ENCODE data around the gene MRTFB. TPM values are rescaled to one million over a fixed set of nuclear protein-coding genes. Genes with fewer than 3 reads are reported as not detected.
"Not testable (repeated sequence)": the region's sequence is repeated elsewhere in the genome, so short reads cannot be mapped to it uniquely, and the experiment has no call there.

Gene MRTFB
- 17.2 TPM for polyA plus RNA-seq (2013, experiment 1 of 2)
- 17.7 TPM for polyA plus RNA-seq (2013, experiment 2 of 2)

- H3K9me3 ChIP-seq (ENCODE audit: control insufficient read depth, low read length), result no peaks in the 10 kb centered on the region
- peak within 1 kb of the TSS; percentile 82 for H3K4me3 ChIP-seq (ENCODE audit: extremely low read depth, insufficient read depth, low read length, poor library complexity, severe bottlenecking)
- no peaks in the 10 kb centered on the region for H3K36me3 ChIP-seq (ENCODE audit: control insufficient read depth, insufficient read depth, low read length)
- peaks cover 2% of the 10 kb centered on the region for H3K4me1 ChIP-seq (ENCODE audit: control insufficient read depth, insufficient read depth, low read length, poor library complexity, severe bottlenecking)
- 1% methylated on average over 55 to 72 of the region's 86 CpGs for WGBS, 2 experiments (ENCODE audit: insufficient coverage in 2 of 2)
- peak within 1 kb of the TSS; percentile 64 for H3K27ac ChIP-seq (ENCODE audit: low read depth, low read length, severe bottlenecking)
These were observed at the start of gene MRTFB for GRCh38 chr16:14070877-14071575. Gene MRTFB (plus strand): TSS chr16:14071319. CDS start chr16:14140607, 69,288 bp downstream.

- H3K9me3 ChIP-seq (ENCODE audit: control insufficient read depth, low read length); H3K27ac ChIP-seq (ENCODE audit: low read depth, low read length, severe bottlenecking); H3K4me1 ChIP-seq (ENCODE audit: control insufficient read depth, insufficient read depth, low read length, poor library complexity, severe bottlenecking); H3K36me3 ChIP-seq (ENCODE audit: control insufficient read depth, insufficient read depth, low read length); H3K4me3 ChIP-seq (ENCODE audit: extremely low read depth, insufficient read depth, low read length, poor library complexity, severe bottlenecking): not testable (repeated sequence)
- 93 to 100% methylated on average over 2 of the region's 4 CpGs for WGBS, 2 experiments (ENCODE audit: insufficient coverage in 2 of 2)
These were observed 47.6 kb upstream of the MRTFB start for GRCh38 chr16:14023526-14023925.

GRCh38 chr16:14024283-14024682, 46.8 kb upstream of the MRTFB start:
- Histone ChIP-seq H3K4me1 (ENCODE audit: control insufficient read depth, insufficient read depth, low read length, poor library complexity, severe bottlenecking) (peaks cover 3% of the 10 kb centered on the region), H3K27ac (ENCODE audit: low read depth, low read length, severe bottlenecking) (no peak overlapping the region), H3K4me3 (ENCODE audit: extremely low read depth, insufficient read depth, low read length, poor library complexity, severe bottlenecking) (no peak overlapping the region), H3K36me3 (ENCODE audit: control insufficient read depth, insufficient read depth, low read length) (no peaks in the 10 kb centered on the region), H3K9me3 (ENCODE audit: control insufficient read depth, low read length) (no peaks in the 10 kb centered on the region)
- 0 to 40% methylated on average over 1 to 2 of the region's 2 CpGs for WGBS, 2 experiments (ENCODE audit: insufficient coverage in 2 of 2)

GRCh38 chr16:14026572-14027285, 44.4 kb upstream of the MRTFB start:
- no CpG with 5 or more reads among the region's 3 CpGs for WGBS, 2 experiments (ENCODE audit: insufficient coverage in 2 of 2)
- peaks cover 6% of the 10 kb centered on the region for H3K4me1 ChIP-seq (ENCODE audit: control insufficient read depth, insufficient read depth, low read length, poor library complexity, severe bottlenecking)
- H3K36me3 ChIP-seq (ENCODE audit: control insufficient read depth, insufficient read depth, low read length), result no peaks in the 10 kb centered on the region
- H3K9me3 ChIP-seq (ENCODE audit: control insufficient read depth, low read length), result no peaks in the 10 kb centered on the region
- no peak overlapping the region for H3K27ac ChIP-seq (ENCODE audit: low read depth, low read length, severe bottlenecking)
- no peak overlapping the region for H3K4me3 ChIP-seq (ENCODE audit: extremely low read depth, insufficient read depth, low read length, poor library complexity, severe bottlenecking)

- Histone ChIP-seq H3K36me3 (ENCODE audit: control insufficient read depth, insufficient read depth, low read length) (no peaks in the 10 kb centered on the region), H3K27ac (ENCODE audit: low read depth, low read length, severe bottlenecking) (no peak overlapping the region), H3K9me3 (ENCODE audit: control insufficient read depth, low read length) (no peaks in the 10 kb centered on the region), H3K4me3 (ENCODE audit: extremely low read depth, insufficient read depth, low read length, poor library complexity, severe bottlenecking) (no peak overlapping the region), H3K4me1 (ENCODE audit: control insufficient read depth, insufficient read depth, low read length, poor library complexity, severe bottlenecking) (peaks cover 6% of the 10 kb centered on the region)
- WGBS, 2 experiments (ENCODE audit: insufficient coverage in 2 of 2), result 75 to 80% methylated on average over 3 of the region's 3 CpGs
These were observed 42.9 kb upstream of the MRTFB start for GRCh38 chr16:14028202-14028601.

- Histone ChIP-seq H3K27ac (ENCODE audit: low read depth, low read length, severe bottlenecking) (no peak overlapping the region), H3K4me1 (ENCODE audit: control insufficient read depth, insufficient read depth, low read length, poor library complexity, severe bottlenecking) (peaks cover 3% of the 10 kb centered on the region), H3K9me3 (ENCODE audit: control insufficient read depth, low read length) (no peaks in the 10 kb centered on the region), H3K36me3 (ENCODE audit: control insufficient read depth, insufficient read depth, low read length) (no peaks in the 10 kb centered on the region), H3K4me3 (ENCODE audit: extremely low read depth, insufficient read depth, low read length, poor library complexity, severe bottlenecking) (no peak overlapping the region)
- 89 to 100% methylated on average over 2 to 5 of the region's 6 CpGs for WGBS, 2 experiments (ENCODE audit: insufficient coverage in 2 of 2)
These were observed 41.5 kb upstream of the MRTFB start for GRCh38 chr16:14029658-14030057.

GRCh38 chr16:14035092-14035491, 36.0 kb upstream of the MRTFB start:
- H3K4me1 ChIP-seq (ENCODE audit: control insufficient read depth, insufficient read depth, low read length, poor library complexity, severe bottlenecking), result no peaks in the 10 kb centered on the region
- no peaks in the 10 kb centered on the region for H3K9me3 ChIP-seq (ENCODE audit: control insufficient read depth, low read length)
- no peak overlapping the region for H3K4me3 ChIP-seq (ENCODE audit: extremely low read depth, insufficient read depth, low read length, poor library complexity, severe bottlenecking)
- WGBS, 2 experiments (ENCODE audit: insufficient coverage in 2 of 2), result 90 to 100% methylated on average over 1 to 3 of the region's 5 CpGs
- H3K27ac ChIP-seq (ENCODE audit: low read depth, low read length, severe bottlenecking), result no peak overlapping the region
- no peaks in the 10 kb centered on the region for H3K36me3 ChIP-seq (ENCODE audit: control insufficient read depth, insufficient read depth, low read length)

- Histone ChIP-seq H3K36me3 (ENCODE audit: control insufficient read depth, insufficient read depth, low read length) (no peaks in the 10 kb centered on the region), H3K9me3 (ENCODE audit: control insufficient read depth, low read length) (no peaks in the 10 kb centered on the region), H3K27ac (ENCODE audit: low read depth, low read length, severe bottlenecking) (no peak overlapping the region), H3K4me3 (ENCODE audit: extremely low read depth, insufficient read depth, low read length, poor library complexity, severe bottlenecking) (no peak overlapping the region), H3K4me1 (ENCODE audit: control insufficient read depth, insufficient read depth, low read length, poor library complexity, severe bottlenecking) (no peaks in the 10 kb centered on the region)
- WGBS, 2 experiments (ENCODE audit: insufficient coverage in 2 of 2), result 92 to 95% methylated on average over 7 of the region's 7 CpGs
These were observed 34.2 kb upstream of the MRTFB start for GRCh38 chr16:14036889-14037288.

GRCh38 chr16:14037960-14038359, 33.2 kb upstream of the MRTFB start:
- Histone ChIP-seq H3K27ac (ENCODE audit: low read depth, low read length, severe bottlenecking) (no peak overlapping the region), H3K9me3 (ENCODE audit: control insufficient read depth, low read length) (no peaks in the 10 kb centered on the region), H3K36me3 (ENCODE audit: control insufficient read depth, insufficient read depth, low read length) (no peaks in the 10 kb centered on the region), H3K4me3 (ENCODE audit: extremely low read depth, insufficient read depth, low read length, poor library complexity, severe bottlenecking) (no peak overlapping the region), H3K4me1 (ENCODE audit: control insufficient read depth, insufficient read depth, low read length, poor library complexity, severe bottlenecking) (no peaks in the 10 kb centered on the region)
- WGBS, 2 experiments (ENCODE audit: insufficient coverage in 2 of 2), result 100% methylated on average over 1 of the region's 3 CpGs; no CpG with 5 or more reads in 1 of the 2 experiments

- H3K4me3 ChIP-seq (ENCODE audit: extremely low read depth, insufficient read depth, low read length, poor library complexity, severe bottlenecking), result no peak overlapping the region
- no peaks in the 10 kb centered on the region for H3K9me3 ChIP-seq (ENCODE audit: control insufficient read depth, low read length)
- 100% methylated on average over 2 of the region's 4 CpGs; no CpG with 5 or more reads in 1 of the 2 experiments for WGBS, 2 experiments (ENCODE audit: insufficient coverage in 2 of 2)
- no peak overlapping the region for H3K27ac ChIP-seq (ENCODE audit: low read depth, low read length, severe bottlenecking)
- H3K36me3 ChIP-seq (ENCODE audit: control insufficient read depth, insufficient read depth, low read length), result no peaks in the 10 kb centered on the region
- H3K4me1 ChIP-seq (ENCODE audit: control insufficient read depth, insufficient read depth, low read length, poor library complexity, severe bottlenecking), result no peaks in the 10 kb centered on the region
These were observed 30.0 kb upstream of the MRTFB start for GRCh38 chr16:14041164-14041563.

- peak overlapping the region; percentile 62 for H3K27ac ChIP-seq (ENCODE audit: low read depth, low read length, severe bottlenecking)
- H3K36me3 ChIP-seq (ENCODE audit: control insufficient read depth, insufficient read depth, low read length), result no peaks in the 10 kb centered on the region
- no peaks in the 10 kb centered on the region for H3K4me1 ChIP-seq (ENCODE audit: control insufficient read depth, insufficient read depth, low read length, poor library complexity, severe bottlenecking)
- no peaks in the 10 kb centered on the region for H3K9me3 ChIP-seq (ENCODE audit: control insufficient read depth, low read length)
- 93 to 99% methylated on average over 8 to 9 of the region's 10 CpGs for WGBS, 2 experiments (ENCODE audit: insufficient coverage in 2 of 2)
- no peak overlapping the region for H3K4me3 ChIP-seq (ENCODE audit: extremely low read depth, insufficient read depth, low read length, poor library complexity, severe bottlenecking)
These were observed 28.4 kb upstream of the MRTFB start for GRCh38 chr16:14042706-14043105.

Measured in mesodermal cell (in vitro differentiated cells).